Gastroesophageal sphincter (tissue), 4 donors: ENCODE results near the gene TUBGCP6. TPM values are rescaled to one million over a fixed set of nuclear protein-coding genes. Genes with fewer than 3 reads are reported as not detected.

ENCODE experiments used
- ATAC-seq: fragments of 150-250 bp; one replicate; pipeline ENCODE4 v1.9.1; 2016; ENCODE audit warnings: mild to moderate bottlenecking, moderate library complexity
- H3K27ac ChIP-seq, 4 donors: fragments of 200-600 bp; sonication (generic) in 3 of 4; 1 replicate in 3 of 4; 2 replicates in 1 of 4; pipeline ENCODE4 v1.5.1; 2016 to 2019
- H3K27me3 ChIP-seq: fragments of 200-600 bp; sonication (generic); one replicate; pipeline ENCODE4 v1.5.1; 2019
- H3K36me3 ChIP-seq, 2 donors: fragments of 200-600 bp; sonication (generic); one replicate each; pipeline ENCODE4 v1.5.1; 2019; ENCODE audit warnings: control low read depth in 1 of 2
- H3K4me1 ChIP-seq, 3 donors: fragments of 200-600 bp; sonication (generic); 1 replicate in 2 of 3; 2 replicates in 1 of 3; pipeline ENCODE4 v1.5.1; 2016 to 2019; ENCODE audit warnings: control low read depth in 2 of 3
- H3K4me3 ChIP-seq, 2 donors: fragments of 200-600 bp; sonication (generic); one replicate each; pipeline ENCODE4 v1.5.1; 2019; ENCODE audit warnings: mild to moderate bottlenecking in 1 of 2, moderate library complexity in 1 of 2
- H3K9me3 ChIP-seq, 3 donors: fragments of 200-600 bp; sonication (generic); one replicate each; pipeline ENCODE4 v1.5.1; 2017 to 2019; ENCODE audit warnings: control low read depth in 2 of 3
- EP300 ChIP-seq: sonication (generic); formaldehyde crosslinking; IDR thresholded peaks from one replicate; pipeline ENCODE4 v1.6.1; 2017; ENCODE audit warnings: antibody characterized with exemption, mild to moderate bottlenecking
- POLR2A ChIP-seq, 2 donors: fragments of 450-650 bp; IDR thresholded peaks; one replicate each; pipeline ENCODE4 v1.6.1; 2017; ENCODE audit warnings: antibody characterized with exemption in 2 of 2, mild to moderate bottlenecking in 2 of 2, moderate library complexity in 1 of 2
- POLR2AphosphoS5 ChIP-seq: sonication (generic); formaldehyde crosslinking; IDR thresholded peaks from one replicate; pipeline ENCODE4 v1.6.1; 2017; ENCODE audit warnings: antibody characterized with exemption
- WGBS, 2 donors: methylation state at CpG; one replicate each; pipeline ENCODE4 v1.1.5; 2018; ENCODE audit warnings: low coverage in 1 of 2; 5-methylcytosine and 5-hydroxymethylcytosine counted together
- total RNA-seq, 4 donors: library from RNA; depleted of rRNA; stranded (reverse); fragments of >200 nt; gene quantifications; one replicate each; pipeline ENCODE4 v1.1.0, GENCODE V29; 2016
- TF ChIP-seq, protein P1 (sequence below), 4 experiments: fragments of 200-600 bp in 2 of 4; fragments of 450-650 bp in 2 of 4; sonication (generic) in 1 of 4; IDR thresholded peaks; one replicate each; pipeline ENCODE4 v1.5.1; 2017 to 2019; ENCODE audit warnings: antibody characterized with exemption in 4 of 4, mild to moderate bottlenecking in 2 of 4, moderate library complexity in 2 of 4

Gene TUBGCP6
- total RNA-seq, 4 donors from 2014 or later, result 26.1 to 48.3 (median 37.4) TPM

DNA sequence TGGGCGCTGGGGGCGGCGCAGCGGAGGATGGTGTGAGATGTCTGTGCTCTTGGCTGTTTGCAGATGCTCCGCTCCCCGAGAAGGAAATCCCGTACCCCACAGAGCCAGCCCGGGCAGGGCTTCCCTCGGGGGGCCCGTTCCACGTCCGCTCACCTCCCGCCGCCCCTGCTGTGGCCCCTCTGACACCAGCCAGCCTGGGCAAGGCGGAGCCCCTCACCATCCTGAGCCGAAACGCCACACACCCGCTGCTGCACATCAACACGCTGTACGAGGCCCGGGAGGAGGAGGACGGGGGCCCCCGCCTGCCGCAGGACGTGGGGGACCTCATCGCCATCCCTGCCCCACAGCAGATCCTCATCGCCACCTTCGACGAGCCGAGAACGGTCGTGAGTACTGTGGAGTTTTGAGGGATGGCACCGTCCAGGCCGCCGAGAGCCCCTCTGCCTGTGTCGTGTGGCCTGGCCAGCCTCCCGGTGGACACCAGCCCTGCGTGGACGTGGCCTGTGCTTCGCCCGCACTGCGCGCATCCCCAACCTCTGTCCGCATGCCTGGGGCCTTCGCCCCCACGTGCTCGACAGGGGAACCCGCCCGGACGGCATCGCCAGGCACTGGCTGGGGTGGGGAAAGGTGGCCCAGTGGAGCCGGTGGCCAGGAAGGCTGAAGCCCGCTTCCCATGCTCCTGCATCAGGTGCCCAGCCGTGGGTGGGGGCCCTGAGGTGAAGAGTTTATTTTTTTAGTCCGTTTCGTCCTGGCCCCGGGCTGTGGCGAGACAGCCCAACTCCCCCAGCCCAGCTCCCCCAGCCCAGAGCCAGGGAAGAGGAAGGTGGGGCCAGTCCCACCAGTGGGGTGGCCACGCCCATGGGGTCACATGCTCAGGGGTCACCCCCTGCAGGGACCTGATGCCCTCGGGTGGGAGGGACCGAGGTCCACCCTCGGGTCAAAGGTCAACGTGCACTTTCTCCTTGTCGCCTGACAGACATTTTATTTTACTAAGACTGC, 65.7 kb downstream of the TUBGCP6 start:
- Histone ChIP-seq H3K9me3 (no peaks in the 10 kb centered on the region), H3K4me1 (peaks cover 0 to 7% (median 2%) of the 10 kb centered on the region in 3 donors), H3K4me3 (no peak overlapping the region), H3K27ac (no peak overlapping the region), H3K36me3 (no peaks in the 10 kb centered on the region), H3K27me3 (peaks cover 70% of the 10 kb centered on the region)
- no peak for TF ChIP-seq POLR2AphosphoS5
- no peak for TF ChIP-seq EP300
- TF ChIP-seq POLR2A (IDR thresholded peaks at IDR 0.05), result no peak
- TF ChIP-seq, protein P1, sequence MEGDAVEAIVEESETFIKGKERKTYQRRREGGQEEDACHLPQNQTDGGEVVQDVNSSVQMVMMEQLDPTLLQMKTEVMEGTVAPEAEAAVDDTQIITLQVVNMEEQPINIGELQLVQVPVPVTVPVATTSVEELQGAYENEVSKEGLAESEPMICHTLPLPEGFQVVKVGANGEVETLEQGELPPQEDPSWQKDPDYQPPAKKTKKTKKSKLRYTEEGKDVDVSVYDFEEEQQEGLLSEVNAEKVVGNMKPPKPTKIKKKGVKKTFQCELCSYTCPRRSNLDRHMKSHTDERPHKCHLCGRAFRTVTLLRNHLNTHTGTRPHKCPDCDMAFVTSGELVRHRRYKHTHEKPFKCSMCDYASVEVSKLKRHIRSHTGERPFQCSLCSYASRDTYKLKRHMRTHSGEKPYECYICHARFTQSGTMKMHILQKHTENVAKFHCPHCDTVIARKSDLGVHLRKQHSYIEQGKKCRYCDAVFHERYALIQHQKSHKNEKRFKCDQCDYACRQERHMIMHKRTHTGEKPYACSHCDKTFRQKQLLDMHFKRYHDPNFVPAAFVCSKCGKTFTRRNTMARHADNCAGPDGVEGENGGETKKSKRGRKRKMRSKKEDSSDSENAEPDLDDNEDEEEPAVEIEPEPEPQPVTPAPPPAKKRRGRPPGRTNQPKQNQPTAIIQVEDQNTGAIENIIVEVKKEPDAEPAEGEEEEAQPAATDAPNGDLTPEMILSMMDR (IDR thresholded peaks at IDR 0.05), result no peak
- 60 to 96% methylated on average over 2 to 5 of the region's 64 CpGs for WGBS, 2 donors
- no peak for ATAC-seq

DNA sequence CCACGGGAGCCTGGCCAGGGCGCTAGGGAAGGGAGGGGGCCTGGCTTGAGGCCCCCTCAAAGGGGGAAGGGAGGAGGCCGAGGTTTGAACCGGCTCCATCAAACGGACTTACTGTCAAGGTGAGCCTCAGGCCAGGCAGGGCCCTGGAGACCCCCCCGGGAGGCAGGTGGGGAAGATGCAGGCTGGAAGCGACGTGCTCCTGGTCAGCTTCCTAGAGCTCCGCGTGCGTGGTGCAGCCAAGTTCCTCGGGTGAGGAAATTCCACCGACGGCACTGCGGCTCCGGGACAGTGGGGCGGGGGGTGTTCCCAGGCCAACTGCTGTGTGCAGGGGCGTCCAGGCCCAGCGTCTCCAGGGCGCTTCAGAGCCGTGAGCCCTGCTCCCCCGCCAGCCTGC, 66.4 kb downstream of the TUBGCP6 start:
- Histone ChIP-seq H3K9me3 (no peaks in the 10 kb centered on the region), H3K27me3 (peaks cover 77% of the 10 kb centered on the region), H3K36me3 (no peaks in the 10 kb centered on the region), H3K27ac (no peak overlapping the region), H3K4me3 (no peak overlapping the region), H3K4me1 (peaks cover 0 to under 1% (median 0%) of the 10 kb centered on the region in 3 donors)
- TF ChIP-seq EP300 (no peak), POLR2AphosphoS5 (no peak), POLR2A (IDR thresholded peaks at IDR 0.05) (no peak)
- TF ChIP-seq, protein P1 (IDR thresholded peaks at IDR 0.05), result no peak
- no peak for ATAC-seq
- whole genome bisulfite sequencing, 2 donors, result no CpG with 5 or more reads among the region's 22 CpGs

DNA sequence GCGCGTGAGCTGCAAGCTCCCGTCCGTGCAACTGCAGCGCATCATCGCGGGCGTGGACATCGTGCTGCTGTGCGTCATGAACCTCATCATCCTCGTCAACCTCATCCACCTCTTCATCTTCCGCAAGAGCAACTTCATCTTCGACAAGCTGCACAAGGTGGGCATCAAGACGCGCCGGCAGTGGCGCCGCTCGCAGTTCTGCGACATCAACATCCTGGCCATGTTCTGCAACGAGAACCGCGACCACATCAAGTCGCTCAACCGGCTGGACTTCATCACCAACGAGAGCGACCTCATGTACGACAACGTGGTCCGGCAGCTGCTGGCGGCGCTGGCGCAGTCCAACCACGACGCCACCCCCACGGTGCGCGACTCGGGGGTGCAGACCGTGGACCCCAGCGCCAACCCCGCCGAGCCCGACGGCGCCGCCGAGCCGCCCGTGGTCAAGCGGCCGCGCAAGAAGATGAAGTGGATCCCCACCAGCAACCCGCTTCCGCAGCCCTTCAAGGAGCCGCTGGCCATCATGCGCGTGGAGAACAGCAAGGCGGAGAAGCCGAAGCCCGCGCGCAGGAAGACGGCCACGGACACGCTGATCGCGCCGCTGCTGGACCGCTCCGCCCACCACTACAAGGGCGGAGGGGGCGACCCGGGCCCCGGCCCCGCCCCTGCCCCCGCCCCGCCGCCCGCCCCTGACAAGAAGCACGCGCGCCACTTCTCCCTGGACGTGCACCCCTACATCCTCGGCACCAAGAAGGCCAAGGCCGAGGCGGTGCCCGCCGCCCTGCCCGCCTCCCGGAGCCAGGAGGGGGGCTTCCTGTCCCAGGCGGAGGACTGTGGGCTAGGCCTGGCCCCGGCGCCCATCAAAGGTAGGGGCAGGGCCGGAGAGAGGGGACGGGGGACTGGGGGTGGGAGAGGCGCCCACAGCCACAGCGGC, 67.0 kb downstream of the TUBGCP6 start:
- no peaks in the 10 kb centered on the region for H3K36me3 ChIP-seq
- peaks cover 83% of the 10 kb centered on the region for H3K27me3 ChIP-seq
- H3K4me1 ChIP-seq, result no peaks in the 10 kb centered on the region
- 82 to 100% methylated on average over 1 to 19 of the region's 98 CpGs for WGBS, 2 donors
- no peak for ATAC-seq
- H3K4me3 ChIP-seq, result no peak overlapping the region
- no peak overlapping the region for H3K27ac ChIP-seq
- no peaks in the 10 kb centered on the region for H3K9me3 ChIP-seq
- TF ChIP-seq, protein P1 (IDR thresholded peaks at IDR 0.05), result no peak
- TF ChIP-seq POLR2A (IDR thresholded peaks at IDR 0.05), result no peak
- TF ChIP-seq POLR2AphosphoS5, result no peak
- no peak for TF ChIP-seq EP300

DNA sequence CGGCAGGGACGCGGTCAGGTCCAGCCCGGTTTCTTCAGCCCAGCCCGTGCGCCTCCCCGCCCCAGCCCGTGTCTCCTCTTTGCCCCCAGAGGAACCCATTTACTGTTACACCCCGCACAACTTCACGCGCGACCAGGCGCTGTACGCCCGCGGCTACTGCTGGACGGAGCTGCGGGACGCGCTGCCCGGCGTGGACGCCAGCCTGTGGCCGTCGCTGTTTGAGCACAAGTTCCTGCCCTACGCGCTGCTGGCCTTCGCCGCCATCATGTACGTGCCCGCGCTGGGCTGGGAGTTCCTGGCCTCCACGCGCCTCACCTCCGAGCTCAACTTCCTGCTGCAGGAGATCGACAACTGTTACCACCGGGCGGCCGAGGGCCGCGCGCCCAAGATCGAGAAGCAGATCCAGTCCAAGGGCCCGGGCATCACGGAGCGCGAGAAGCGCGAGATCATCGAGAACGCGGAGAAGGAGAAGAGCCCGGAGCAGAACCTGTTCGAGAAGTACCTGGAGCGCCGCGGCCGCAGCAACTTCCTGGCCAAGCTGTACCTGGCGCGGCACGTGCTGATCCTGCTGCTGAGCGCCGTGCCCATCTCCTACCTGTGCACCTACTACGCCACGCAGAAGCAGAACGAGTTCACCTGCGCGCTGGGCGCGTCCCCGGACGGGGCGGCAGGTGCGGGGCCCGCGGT, 67.8 kb downstream of the TUBGCP6 start:
- Histone ChIP-seq H3K27ac (no peak overlapping the region), H3K9me3 (no peaks in the 10 kb centered on the region), H3K4me1 (no peaks in the 10 kb centered on the region), H3K36me3 (no peaks in the 10 kb centered on the region), H3K4me3 (no peak overlapping the region), H3K27me3 (peaks cover 90% of the 10 kb centered on the region)
- ATAC-seq, result no peak
- 94 to 95% methylated on average over 13 to 40 of the region's 76 CpGs for WGBS, 2 donors
- TF ChIP-seq, protein P1 (IDR thresholded peaks at IDR 0.05), result no peak
- no peak for TF ChIP-seq POLR2AphosphoS5
- no peak for TF ChIP-seq EP300
- TF ChIP-seq POLR2A (IDR thresholded peaks at IDR 0.05), result no peak
